Hematopoietic multipotent progenitor cell treated with erythropoietin and hydrocortisone succinate and interleukin-3 and kit ligand, for 6 days (in vitro differentiated cells): ENCODE measurements around the gene MAML2.

ENCODE experiments used
- DNase-seq: peaks from one replicate; pipeline ENCODE4 v3.0.0-alpha.2; 2015

The MAML2 gene

GRCh38 chr11:96342961-96343711 is at the start of gene MAML2:
Gene MAML2 (minus strand): TSS chr11:96343195. CDS start chr11:96341895, 1,300 bp downstream.
- peak; percentile 95 for DNase-seq

GRCh38 chr11:96391698-96392307 is 48.8 kb upstream of the MAML2 start:
- no peak for DNase-seq

- DNase-seq = peak; percentile 58
Measured at GRCh38 chr11:96390488-96390792, 47.4 kb upstream of the MAML2 start.

- peak; percentile 97 for DNase-seq
Measured at GRCh38 chr11:96389720-96390487, 46.9 kb upstream of the MAML2 start, which contains the start of the genes CCDC82 and JRKL. Gene CCDC82 (minus strand): TSS chr11:96389912. CDS start chr11:96384747, 5,165 bp downstream. Gene JRKL (plus strand): TSS chr11:96390013. CDS start chr11:96390650, 637 bp downstream.

GRCh38 chr11:96388891-96389719 is 46.1 kb upstream of the MAML2 start:
- no peak for DNase-seq

GRCh38 chr11:96385187-96385586 is 42.2 kb upstream of the MAML2 start:
- DNase-seq = no peak

GRCh38 chr11:96384156-96384555 is 41.2 kb upstream of the MAML2 start:
- DNase-seq = no peak

GRCh38 chr11:96376796-96377195 is 33.8 kb upstream of the MAML2 start:
- no peak for DNase-seq

GRCh38 chr11:96373826-96374225 is 30.8 kb upstream of the MAML2 start:
- DNase-seq = no peak

- no peak for DNase-seq
Measured at GRCh38 chr11:96367342-96367741, 24.3 kb upstream of the MAML2 start.

GRCh38 chr11:96366024-96366423 is 23.0 kb upstream of the MAML2 start:
- peak; percentile 29 for DNase-seq

GRCh38 chr11:96365493-96365892 is 22.5 kb upstream of the MAML2 start:
- DNase-seq = no peak

- DNase-seq = peak; percentile 44
Measured at GRCh38 chr11:96361778-96362177, 18.8 kb upstream of the MAML2 start.

- no peak for DNase-seq
Measured at GRCh38 chr11:96358321-96358720, 15.3 kb upstream of the MAML2 start.

GRCh38 chr11:96357794-96358193 is 14.8 kb upstream of the MAML2 start:
- no peak for DNase-seq

GRCh38 chr11:96356848-96357247 is 13.9 kb upstream of the MAML2 start:
- no peak for DNase-seq

- peak; percentile 23 for DNase-seq
Measured at GRCh38 chr11:96342014-96342960, 708 bp downstream of the MAML2 start.

- DNase-seq = peak; percentile 46
Measured at GRCh38 chr11:96341211-96342013, 1.6 kb downstream of the MAML2 start.

GRCh38 chr11:96340555-96340885 is 2.5 kb downstream of the MAML2 start:
- no peak for DNase-seq

- DNase-seq = no peak
Measured at GRCh38 chr11:96339706-96340554, 3.1 kb downstream of the MAML2 start.
